ENCODE results near the gene BIRC5.
"Not testable (repeated sequence)": the region's sequence is repeated elsewhere in the genome, so short reads cannot be mapped to it uniquely, and the experiment has no call there.

The BIRC5 gene

GRCh38 chr17:78214016-78214705, at the start of gene BIRC5:
Gene BIRC5, plus strand, starts transcription at chr17:78214253. Its CDS starts 64 bp downstream, at chr17:78214317.
- DNase-seq = peak in 55 of 58 donors; percentile 30 to 92 (median 76)

DNA sequence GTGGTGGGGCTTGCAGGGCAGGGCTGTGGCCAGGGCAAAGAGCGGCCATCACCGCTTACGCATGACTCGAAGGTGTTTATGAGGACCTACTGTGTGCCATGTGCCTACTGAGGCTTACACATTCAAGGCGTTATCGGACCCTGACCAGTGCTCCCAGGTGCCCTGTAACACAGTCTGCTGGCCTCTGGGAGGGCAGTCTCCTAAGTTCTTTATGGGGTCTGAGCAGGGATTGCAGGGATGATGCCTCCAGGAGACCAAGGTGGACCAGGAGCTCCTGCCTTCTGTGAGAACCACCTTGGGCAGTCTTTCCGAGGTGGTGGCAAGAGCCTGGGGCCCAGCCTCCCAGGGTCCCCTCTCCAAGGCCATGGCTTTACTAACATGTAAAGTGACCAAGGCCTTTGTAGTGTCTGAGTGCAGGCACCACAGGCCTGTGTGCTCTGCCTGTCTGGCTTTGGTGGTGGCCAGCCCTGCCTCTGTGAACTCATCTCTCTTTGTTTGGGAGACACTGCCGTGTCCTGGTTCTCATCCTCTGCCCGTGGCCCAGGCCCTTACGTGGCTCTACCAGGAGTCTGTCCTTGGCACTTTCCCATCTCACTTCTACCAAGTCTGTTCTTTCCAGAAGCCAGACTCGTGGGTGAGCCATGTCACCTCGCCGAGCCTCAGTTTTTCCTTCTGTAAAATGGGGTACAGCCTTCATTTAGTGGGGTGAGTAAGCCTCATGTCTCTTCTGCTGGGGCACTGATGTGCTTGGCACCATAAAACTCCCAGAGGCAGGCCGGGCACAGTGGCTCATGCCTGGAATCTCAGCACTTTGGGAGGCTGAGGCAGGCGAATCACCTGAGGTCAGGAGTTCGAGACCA, 49.1 kb upstream of the BIRC5 start:
- DNase-seq = no peak

GRCh38 chr17:78166416-78166815, 47.6 kb upstream of the BIRC5 start:
- no peak for DNase-seq

DNA sequence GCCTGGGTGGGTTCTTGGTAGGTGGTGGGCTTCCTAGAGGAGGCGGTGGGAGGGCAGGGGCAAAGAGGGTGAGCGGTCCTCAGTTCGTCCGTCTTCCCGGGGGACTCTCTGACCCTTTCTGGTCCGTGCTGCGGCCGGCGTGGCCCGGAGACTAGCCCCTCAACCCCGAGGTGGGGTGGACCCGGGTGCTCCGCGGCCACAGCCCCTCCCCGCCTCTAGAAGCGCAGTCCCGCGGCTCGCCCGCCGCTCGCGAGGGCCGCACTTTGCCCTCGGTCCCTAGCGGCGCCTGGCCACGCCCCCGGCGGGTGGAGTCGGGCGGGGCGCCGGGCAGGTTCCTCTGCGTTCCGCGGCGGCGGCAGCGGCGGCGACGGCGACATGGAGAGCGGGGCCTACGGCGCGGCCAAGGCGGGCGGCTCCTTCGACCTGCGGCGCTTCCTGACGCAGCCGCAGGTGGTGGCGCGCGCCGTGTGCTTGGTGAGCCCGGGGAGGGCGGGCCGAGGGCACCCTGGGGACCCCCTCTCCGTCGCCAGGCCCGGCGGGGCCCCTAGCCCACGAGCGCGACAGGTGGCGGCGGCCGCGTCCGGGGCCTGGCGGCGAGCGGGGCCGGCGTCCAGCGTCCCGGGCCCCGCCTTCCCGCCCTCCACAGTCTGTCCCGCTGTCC, 45.7 kb upstream of the BIRC5 start, which contains the start of gene SYNGR2:
TSS of gene SYNGR2 (plus strand) at position 340 of the 661 bp plus-strand sequence. CDS start at position 376, 36 bp downstream.
- peak in 53 of 58 donors; percentile 16 to 77 (median 50) for DNase-seq

DNA sequence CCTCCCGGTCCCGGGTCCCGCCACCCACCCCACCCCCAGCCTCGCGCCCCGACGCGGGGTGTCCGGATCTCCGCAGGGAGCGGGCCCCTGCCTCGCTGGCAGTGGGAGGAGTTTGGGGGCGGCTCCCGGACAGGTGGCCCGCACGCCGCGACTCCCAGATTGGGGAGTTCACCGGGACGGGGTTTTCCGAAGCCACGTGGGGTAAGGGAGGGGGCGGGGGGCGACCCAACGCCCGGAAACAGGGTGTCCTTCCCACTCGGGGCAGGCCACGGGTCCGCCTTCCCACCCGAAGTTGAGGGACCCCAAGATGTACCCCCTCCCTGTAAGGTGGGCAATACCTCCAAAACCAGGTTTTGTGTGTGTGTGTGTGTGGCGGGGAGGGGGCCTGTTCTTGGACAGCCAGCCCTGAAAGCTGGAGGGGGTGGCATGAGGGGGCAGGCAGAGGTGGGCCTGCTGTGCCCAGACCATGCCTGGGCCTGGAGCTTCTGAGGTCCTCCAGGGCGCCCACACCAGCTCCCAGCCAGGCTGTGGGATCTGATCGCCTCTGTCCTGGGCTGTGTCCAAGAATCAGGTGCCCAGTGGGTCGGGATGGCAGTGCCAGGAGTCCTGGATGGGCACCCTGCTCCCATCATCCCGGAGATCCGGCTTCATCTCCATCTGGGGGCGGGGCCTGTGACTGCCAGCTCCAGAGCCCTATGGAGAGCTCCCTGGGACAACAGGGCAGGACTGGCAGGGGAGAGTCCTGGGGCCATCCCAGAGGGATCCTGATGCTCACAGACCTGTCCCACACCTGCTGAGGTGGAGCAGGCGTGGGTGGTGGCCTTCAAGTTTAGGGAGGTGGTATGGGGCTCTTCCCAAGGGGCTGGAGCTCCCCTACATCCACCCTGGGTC, 44.9 kb upstream of the BIRC5 start:
- peak in 49 of 58 donors; percentile 4 to 75 (median 42) for DNase-seq

DNA sequence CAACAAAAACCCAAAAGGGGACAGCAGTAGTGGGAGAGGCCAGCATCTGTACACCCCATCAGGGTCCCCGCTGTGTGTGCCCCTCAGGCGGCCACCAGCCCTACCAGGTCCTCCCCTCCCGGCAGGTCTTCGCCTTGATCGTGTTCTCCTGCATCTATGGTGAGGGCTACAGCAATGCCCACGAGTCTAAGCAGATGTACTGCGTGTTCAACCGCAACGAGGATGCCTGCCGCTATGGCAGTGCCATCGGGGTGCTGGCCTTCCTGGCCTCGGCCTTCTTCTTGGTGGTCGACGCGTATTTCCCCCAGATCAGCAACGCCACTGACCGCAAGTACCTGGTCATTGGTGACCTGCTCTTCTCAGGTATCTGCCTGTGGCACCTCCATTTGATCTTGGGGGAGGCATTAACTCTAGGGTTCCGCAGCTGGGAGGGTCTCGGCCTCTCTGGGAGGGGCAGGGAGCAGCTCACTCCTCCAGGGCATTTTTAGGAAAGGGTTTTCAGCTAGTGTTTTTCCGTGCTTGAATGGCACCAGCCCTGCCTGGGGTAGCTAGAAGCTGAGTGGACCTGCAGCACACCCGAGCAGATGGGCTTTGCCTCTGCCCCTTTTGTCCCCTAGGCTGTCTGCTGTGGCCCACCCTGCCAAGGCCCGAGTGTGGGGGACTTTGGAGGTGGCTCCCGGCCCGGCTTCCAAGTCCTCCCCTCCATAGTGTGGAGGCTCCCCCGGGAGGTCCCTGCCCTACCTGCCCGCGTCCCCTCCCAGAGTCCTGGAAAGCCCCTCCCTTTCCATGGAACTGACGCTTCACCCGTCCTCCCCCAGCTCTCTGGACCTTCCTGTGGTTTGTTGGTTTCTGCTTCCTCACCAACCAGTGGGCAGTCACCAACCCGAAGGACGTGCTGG, 43.1 kb upstream of the BIRC5 start:
- DNase-seq = no peak

GRCh38 chr17:78171591-78172248, 42.3 kb upstream of the BIRC5 start:
- not testable (repeated sequence) for DNase-seq

GRCh38 chr17:78172249-78173051, 41.6 kb upstream of the BIRC5 start:
- peak in 5 of 58 donors; percentile 15 to 30 (median 18) for DNase-seq

DNA sequence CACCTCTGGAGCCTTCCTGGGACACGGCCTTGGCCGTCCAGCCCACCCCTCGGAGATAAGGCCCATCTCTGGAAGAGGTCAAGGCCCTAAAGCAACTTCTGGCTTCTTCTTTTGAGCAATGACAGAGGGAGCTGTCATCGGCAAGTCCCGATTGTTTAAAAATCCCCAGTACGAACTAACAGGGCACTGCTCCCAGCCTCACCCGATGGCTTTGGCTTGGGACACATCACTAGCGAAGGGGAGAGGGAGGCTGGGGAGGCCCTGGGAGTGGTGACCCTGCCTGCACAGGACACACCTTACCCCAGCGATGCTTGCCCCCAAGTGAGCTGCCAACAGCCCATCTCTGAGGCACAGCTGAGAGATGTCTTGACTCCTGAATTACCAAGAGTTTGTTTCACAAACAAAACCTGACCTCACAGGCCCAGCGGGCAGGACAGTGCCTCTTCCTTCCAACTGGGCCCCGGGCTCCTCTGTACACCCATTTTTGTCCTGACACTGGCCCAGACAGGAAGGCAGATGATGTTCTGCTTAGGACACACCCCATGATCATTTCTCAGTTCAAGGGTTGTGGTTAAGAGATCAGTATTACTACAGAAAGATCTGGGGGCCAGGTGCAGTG, 40.8 kb upstream of the BIRC5 start:
- DNase-seq = no peak

- DNase-seq = peak in 55 of 58 donors; percentile 24 to 98 (median 80)
These were observed 39.6 kb upstream of the BIRC5 start for GRCh38 chr17:78174346-78174869.

DNA sequence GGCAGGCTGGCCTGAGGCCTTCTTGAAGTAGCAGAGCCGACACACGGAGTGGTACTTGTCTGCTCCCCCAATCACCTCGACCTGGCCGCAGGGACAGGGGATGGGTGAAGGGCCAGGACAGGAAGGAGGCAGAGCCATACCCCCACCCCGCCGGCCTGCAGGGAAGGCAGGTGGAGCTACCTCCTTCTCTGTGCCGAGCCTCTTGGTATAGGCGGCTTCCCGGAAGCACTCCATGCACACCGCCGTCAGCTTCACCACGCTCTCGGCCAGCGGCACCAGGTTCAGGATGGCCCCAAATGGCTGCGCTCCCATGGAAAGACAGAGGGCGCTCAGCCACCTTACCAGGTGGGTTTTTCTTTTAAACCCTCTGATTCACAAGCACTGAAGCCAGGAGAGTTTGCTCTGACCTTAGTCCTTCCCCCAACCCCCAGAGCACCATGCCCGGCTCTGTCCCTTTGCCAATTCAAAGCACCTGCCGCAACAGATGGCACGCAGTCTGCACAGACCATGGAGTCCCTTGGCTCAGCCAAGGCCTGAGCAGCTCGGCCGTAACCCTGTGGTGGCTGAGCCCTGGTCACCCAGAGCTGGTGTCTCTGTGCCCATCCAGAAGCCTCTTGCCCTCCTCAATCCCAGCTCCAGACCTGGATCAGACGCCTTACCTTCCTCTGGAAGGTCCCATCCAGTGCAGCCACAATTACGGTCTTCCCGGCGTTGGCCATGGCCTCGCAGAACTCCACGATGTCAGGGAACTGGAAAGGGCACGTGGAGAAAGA, 39.0 kb upstream of the BIRC5 start:
- DNase-seq = peak in 2 of 58 donors; percentile 22 to 46

- DNase-seq = no peak
These were observed 38.4 kb upstream of the BIRC5 start for GRCh38 chr17:78175643-78175981.

- DNase-seq = peak in 35 of 58 donors; percentile 10 to 71 (median 32)
These were observed 37.5 kb upstream of the BIRC5 start for GRCh38 chr17:78176548-78177025.

DNA sequence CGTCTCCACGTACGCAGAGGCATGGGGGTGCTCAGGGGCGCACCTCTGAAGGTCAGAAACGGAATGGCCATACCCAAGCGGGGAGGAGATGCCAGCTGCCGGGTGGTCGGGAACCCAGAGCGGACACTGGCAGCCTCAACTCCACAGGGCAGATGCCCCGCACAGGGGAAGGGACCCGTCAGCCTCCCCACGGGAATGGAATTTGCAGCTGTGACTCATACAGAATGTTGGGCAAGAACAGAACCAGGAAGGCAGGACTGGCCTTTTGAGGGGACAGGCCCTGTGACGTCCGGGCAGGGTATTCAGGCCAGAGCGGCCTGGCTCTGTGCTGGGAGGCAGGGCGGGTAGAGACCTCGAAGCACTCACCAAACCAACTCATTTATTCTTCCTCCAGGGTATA, 34.7 kb upstream of the BIRC5 start:
- DNase-seq = no peak

DNA sequence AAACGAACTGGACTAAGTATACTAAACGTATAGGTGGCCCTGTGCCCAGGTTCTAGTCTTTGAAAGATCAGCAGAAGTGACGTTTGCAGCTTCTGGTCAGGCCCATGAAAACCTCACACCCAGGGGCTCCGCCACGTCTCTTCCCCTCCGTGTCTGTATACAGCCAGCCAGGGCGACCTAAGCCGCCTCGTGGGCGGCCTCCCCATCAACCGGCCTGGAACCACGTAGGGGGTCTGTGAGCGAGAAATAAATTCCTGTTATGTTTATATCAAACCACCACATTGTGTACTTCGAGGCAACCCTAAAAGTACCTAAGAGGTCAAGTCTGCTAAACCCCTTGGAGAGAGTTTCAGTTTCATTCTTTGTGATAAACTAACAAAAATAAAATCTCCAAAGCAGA, 34.0 kb upstream of the BIRC5 start:
- DNase-seq = no peak

DNA sequence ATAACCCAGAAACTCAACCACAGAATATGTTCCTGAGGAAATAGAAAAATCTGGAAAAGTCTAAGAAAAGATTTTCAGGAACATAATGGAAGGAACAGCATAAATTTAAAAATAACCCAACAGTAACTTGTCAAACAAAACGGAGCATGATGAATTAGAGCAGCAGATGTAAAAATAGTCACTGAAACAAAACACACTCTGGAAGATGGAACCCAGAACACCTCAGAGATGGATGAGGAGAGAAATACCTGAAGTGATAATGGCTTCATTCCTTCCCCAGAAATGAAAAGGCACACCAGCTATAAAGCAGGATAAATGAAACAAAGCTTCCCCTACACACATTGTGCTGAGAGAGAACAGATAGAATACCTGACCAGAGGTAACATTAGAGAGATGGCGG, 33.5 kb upstream of the BIRC5 start:
- DNase-seq = no peak

DNA sequence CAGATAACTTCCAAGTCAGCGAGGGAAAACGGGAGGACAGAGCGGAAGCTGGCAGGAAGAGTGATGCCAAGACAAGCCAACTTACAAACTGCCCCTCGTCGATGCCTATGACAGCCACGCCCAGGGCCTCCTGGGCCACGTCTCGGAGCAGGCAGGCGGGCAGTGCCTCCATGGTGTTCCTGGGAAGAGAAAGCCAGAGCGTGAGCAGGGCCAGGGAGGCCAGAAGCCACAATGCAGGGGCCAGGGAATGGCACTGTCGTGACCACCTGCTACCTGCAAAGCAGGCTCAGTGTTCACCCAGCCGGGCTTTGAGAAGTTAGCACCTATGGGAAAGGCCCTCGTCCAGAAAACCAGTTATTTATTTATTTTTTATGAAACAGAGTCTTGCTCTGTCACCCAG, 31.5 kb upstream of the BIRC5 start:
- no peak for DNase-seq

Data from anterior cingulate cortex (tissue), 58 donors.